Activated naive CD4-positive, alpha-beta T cell treated with anti-CD3 and anti-CD28 coated beads, Interleukin-2, amount 50 U/mL, for 24 hours (primary cell): ENCODE data around the gene NTMT1.
A peak's percentile ranks its signal among the peaks of the same experiment; 100 is the strongest.

ENCODE experiments used
- H3K27ac Mint-ChIP-seq: one replicate; pipeline ENCODE4 v1.8.0; 2021; ENCODE audit warnings: mild to moderate bottlenecking, mixed read lengths
- H3K27me3 Mint-ChIP-seq: one replicate; pipeline ENCODE4 v1.8.0; 2021; ENCODE audit warnings: mixed read lengths
- H3K36me3 Mint-ChIP-seq: one replicate; pipeline ENCODE4 v1.8.0; 2021; ENCODE audit warnings: mixed read lengths
- H3K4me1 Mint-ChIP-seq: one replicate; pipeline ENCODE4 v1.8.0; 2021; ENCODE audit warnings: mixed read lengths
- H3K4me3 Mint-ChIP-seq: one replicate; pipeline ENCODE4 v1.8.0; 2021; ENCODE audit warnings: mild to moderate bottlenecking, mixed read lengths
- H3K9me3 Mint-ChIP-seq: one replicate; pipeline ENCODE4 v1.8.0; 2021; ENCODE audit warnings: mixed read lengths

The NTMT1 gene

DNA sequence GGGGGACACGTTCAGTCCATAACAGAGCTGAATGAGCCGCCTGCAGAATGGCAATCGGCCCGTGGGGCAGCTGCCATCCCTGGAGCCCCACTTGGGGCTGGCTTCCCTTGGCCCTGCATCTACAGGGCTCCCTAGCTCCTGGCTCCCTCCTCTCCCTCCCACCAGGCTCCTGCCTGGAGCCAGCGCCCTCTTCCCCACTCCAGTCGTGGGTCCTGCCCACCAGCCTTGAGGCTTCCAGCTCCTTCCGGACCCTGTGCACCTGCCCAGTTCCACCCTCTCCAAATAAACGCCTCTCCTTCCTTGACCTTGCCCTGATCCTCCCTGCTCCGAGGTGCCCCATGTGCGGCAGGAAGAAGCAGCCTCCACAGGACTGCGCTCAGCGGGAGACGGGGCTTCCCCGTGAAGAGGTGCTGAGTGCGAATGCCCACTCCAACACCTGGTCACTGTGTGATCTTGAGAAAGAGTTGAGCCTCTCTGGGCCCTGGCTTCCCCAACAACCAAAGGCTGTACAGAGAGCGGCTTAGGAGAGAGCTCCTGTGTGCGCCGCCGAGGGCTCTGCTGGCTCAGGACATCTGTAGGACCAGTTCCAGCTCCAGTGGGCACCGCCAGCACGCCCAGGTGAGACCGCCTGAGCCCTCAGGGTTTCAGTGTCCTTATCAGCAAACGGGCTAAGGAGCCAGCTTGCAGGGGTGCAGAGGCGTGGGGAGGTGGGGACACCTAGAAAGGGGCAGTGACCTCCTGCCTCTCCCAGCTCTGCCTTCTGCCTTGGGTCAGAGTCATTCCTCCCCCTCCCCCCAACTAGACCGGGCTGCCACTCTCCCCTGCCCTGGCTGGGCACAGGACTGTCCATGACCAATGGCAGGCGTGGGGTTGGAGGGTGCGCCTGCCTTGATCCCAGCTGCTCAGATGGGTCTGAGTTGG is 17.1 kb upstream of the NTMT1 start:
- no peaks in the 10 kb centered on the region for H3K9me3 Mint-ChIP-seq
- H3K4me3 Mint-ChIP-seq: no peak overlapping the region
- H3K27me3 Mint-ChIP-seq: no peaks in the 10 kb centered on the region
- peaks cover 45% of the 10 kb centered on the region for H3K4me1 Mint-ChIP-seq
- no peak overlapping the region for H3K27ac Mint-ChIP-seq
- no peaks in the 10 kb centered on the region for H3K36me3 Mint-ChIP-seq

DNA sequence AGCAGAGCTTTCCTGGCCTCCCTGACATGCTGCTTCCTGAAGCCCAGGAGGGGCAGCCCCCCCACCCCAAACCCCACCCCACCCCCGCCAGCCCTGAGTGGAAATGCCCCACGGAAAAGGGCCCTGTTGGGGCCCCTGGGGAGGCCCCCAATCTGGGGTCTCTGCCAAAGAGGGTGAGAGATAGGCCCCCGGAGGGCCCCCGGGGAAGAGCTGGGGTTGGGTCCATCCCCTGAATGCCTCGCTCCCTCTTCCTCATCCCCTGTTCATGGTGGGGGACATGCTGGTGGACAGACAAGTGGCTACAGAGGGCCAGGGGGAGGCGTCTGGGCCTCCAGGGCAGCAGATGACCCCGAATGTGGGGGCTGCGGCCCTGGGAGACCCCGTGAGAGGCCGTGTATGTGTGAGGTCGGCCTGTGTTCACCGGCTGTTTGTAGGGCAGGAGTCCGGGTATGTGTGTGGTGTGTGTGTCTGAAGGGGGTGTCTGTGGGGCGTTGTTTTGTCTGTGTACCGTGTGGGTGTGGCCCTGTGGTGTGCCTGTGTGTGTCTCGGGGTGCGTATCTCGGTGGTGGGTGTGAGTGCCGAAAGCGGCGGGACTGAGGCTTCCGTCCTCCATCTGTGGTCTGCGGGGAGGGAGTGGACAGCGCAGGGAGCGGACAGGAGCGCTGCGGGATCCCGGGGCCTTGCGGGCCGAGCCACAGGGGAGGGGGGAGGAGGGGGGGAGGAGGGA is 16.3 kb upstream of the NTMT1 start:
- Mint-ChIP-seq H3K4me3 (peak overlapping the region; percentile 84), H3K27me3 (no peaks in the 10 kb centered on the region), H3K4me1 (peaks cover 40% of the 10 kb centered on the region), H3K27ac (peak overlapping the region; percentile 71), H3K36me3 (no peaks in the 10 kb centered on the region), H3K9me3 (no peaks in the 10 kb centered on the region)

DNA sequence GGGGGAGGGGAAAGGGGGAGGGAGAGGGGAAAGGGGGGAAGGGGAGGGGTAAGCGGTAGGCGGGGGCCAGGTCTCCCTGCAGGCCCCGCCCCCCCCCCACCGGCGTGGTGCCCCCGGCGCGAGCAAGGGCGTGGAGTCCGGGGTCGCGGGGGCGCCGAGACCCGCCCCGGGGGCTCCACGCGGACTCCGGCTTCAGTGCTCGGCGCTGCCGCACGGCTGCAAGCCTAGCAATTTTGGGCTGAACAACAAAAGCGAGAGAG is 15.8 kb upstream of the NTMT1 start:
- H3K4me3 Mint-ChIP-seq: peak overlapping the region; percentile 33
- H3K4me1 Mint-ChIP-seq: peaks cover 37% of the 10 kb centered on the region
- no peak overlapping the region for H3K27ac Mint-ChIP-seq
- no peaks in the 10 kb centered on the region for H3K27me3 Mint-ChIP-seq
- no peaks in the 10 kb centered on the region for H3K36me3 Mint-ChIP-seq
- H3K9me3 Mint-ChIP-seq: no peaks in the 10 kb centered on the region

DNA sequence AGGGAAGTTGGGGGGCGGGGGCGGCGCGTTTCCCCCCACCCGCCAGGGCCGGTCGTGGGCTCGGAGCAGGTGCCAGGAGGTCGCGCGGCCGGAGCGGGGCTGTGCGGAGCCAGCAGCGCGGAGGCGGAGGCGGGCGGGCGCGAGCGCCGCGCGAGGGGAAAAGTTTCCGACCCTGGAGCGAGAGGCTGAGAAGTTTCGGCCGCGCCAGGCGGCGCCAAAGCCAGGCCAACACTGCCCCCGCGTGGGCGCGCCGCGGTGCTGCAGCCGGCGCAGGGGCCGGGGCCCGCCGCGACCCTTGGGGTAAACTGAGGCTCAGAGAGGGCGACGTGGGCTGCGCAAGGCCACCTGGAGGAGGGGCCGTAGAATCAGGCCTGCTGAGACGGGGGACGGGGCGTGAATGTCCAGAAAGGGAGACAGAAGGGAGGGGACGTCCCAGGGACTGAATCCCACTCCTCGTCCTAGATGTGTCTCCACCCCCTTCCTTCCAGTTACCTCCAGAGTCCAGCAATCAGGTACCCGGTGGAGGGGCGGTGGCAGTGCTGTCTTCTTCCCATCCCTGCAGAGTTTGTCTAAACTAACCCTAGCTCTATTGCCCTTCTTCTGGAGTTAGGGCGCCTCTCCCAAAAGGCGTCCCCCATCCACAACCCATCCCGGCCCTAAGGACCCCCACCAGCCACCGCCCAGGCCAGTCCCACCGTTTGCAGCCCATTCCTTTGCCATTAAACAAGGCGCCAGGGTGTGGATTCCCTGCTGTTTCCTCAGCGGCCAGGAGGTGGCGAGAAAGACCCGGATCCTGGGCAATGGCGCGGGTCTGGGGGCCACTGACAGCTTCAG is 15.3 kb upstream of the NTMT1 start:
- Mint-ChIP-seq H3K9me3 (no peaks in the 10 kb centered on the region), H3K4me3 (peak overlapping the region; percentile 76), H3K4me1 (peaks cover 37% of the 10 kb centered on the region)

DNA sequence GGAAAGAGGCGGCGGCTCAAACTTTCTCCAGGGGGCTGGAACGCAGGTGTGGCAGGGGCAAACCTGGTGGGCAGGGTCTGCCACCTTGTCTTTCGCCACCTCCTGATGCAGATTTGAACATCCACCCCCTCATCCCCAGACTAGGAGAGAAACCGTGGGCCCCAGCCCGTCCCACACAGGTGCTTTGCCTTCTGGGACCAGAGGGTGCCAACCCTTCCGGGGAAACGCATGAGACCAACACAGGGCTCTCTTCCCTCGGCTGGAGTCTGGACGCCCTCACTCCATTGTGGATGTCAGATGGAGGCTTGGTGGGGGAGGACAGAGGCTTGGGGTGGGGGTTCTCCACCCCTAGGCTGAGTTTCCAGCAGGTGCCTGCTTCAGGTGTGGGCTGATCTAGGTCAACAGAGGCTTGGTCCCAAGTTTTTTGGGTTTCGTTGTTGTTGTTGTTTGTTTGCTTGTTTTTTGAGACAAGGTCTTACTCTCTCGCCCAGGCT is 14.6 kb upstream of the NTMT1 start:
- Mint-ChIP-seq H3K36me3 (no peaks in the 10 kb centered on the region), H3K27ac (no peak overlapping the region), H3K27me3 (no peaks in the 10 kb centered on the region), H3K9me3 (no peaks in the 10 kb centered on the region), H3K4me3 (peak overlapping the region; percentile 76), H3K4me1 (peaks cover 30% of the 10 kb centered on the region)

More for the DNA sequence above, 15.3 kb upstream of the NTMT1 start:
- no peaks in the 10 kb centered on the region for H3K27me3 Mint-ChIP-seq
- H3K36me3 Mint-ChIP-seq: no peaks in the 10 kb centered on the region
- H3K27ac Mint-ChIP-seq: no peak overlapping the region

DNA sequence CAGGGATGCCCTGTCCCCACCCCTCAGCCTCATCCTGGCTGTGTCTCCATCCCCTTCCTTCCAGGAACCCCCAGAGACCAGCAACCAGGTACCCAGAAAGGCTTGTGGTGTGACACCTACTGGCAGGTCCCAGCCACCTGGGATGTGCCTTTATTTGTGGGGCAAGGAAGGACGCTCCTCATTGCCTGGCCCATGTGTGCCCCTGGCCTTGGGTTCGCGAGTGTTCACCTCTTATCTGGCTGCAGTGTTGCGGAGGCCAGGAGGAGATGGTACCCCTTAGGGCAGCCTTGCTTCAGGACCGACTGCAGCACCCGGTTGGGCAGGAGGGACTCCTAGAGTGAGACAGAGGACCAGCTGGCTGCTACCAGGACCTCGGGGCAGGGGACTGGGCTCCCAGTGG is 13.8 kb upstream of the NTMT1 start:
- Mint-ChIP-seq H3K27ac (no peak overlapping the region), H3K4me3 (no peak overlapping the region), H3K27me3 (no peaks in the 10 kb centered on the region)

DNA sequence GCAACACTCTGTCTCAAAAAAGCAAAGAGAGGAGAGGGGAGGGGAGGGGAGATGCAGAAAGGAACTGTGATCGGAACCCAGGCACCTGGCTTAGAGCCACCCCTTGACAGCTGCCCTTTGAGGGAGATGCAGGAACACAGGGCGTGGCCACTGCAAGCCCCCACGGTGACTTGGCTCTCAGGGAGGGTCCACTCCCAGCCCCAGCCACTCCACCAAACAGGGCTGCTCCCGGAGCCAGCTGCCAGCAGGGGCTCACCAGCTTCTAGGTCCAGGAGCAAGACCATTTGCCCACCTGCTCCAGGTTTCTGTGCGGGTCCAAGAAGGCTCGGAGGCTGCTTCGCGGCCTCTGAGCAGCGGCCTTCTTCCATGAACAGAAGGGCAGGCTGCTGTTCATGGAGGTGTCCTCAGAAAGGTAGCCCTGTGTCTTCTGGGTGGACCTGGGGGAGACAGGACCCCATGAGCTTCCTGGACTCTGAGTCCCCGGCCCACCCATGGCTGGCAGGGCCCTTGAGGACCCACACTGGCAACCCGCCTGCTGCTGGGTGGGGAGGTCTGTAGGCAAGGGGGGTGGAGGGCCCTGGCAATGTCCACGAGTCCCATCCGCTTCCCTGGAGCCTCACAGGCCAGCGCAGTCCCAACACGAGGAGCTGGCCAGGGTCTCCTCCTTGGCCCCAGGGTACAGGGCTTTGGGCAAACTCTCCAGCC is 13.0 kb upstream of the NTMT1 start:
- Mint-ChIP-seq H3K4me1 (peaks cover 20% of the 10 kb centered on the region), H3K27ac (no peak overlapping the region), H3K36me3 (no peaks in the 10 kb centered on the region), H3K9me3 (no peaks in the 10 kb centered on the region), H3K4me3 (no peak overlapping the region), H3K27me3 (no peaks in the 10 kb centered on the region)

More for the DNA sequence above, 13.8 kb upstream of the NTMT1 start:
- Mint-ChIP-seq H3K36me3 (no peaks in the 10 kb centered on the region), H3K4me1 (peaks cover 27% of the 10 kb centered on the region), H3K9me3 (no peaks in the 10 kb centered on the region)

DNA sequence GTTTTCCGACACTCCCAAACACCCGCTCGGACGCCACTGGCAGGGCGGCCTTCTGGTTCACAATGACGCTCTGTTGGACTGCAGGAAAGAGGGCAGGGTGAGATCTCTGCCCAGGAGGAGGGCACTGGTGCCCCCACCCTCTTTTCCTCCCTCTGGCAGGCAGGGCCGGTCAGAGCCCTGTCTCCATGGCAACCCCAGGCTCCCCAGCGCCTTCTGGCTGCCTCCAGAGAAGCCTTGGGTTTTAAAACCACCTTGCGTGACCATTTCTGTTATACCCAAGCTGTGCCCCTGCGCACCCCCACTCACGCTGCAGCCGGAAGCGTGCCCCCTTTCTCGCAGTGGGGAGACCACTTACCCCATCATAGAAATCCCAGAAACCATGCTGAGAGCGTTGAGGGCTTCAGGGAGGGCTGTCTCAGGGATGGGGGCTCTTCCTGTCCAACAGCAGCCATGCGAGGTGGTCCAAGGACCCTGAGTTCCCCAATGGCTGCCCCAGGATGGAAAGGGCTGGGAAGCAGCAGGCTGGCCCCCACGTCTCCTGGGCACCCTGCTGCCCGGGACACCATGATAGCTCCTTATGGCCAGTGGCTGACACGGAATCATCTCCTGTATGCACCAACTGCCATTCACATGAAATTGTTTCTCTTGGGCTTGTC is 12.3 kb upstream of the NTMT1 start:
- Mint-ChIP-seq H3K27ac (no peak overlapping the region), H3K4me1 (peaks cover 15% of the 10 kb centered on the region), H3K9me3 (no peaks in the 10 kb centered on the region), H3K27me3 (no peaks in the 10 kb centered on the region), H3K4me3 (no peak overlapping the region), H3K36me3 (no peaks in the 10 kb centered on the region)

DNA sequence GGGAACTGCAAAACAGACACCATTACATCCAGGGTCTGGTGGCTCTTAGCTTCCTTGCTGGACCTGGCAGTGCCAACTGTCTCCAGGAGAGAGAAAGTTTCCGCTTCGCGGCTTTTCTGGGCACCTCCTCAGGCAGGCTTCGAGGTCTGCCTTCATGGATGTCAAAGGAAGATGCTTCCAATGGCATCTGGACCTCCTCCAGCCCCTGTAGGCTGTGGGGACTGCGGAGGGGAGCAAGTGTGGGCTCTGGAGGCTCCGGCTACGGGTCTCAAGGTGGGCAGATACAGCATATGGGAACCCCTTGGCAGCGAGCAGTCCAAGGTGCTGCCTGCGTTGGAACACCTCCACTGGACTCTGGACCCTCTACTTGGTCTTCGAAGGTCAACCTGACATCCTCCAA is 11.0 kb upstream of the NTMT1 start:
- H3K27me3 Mint-ChIP-seq: peaks cover 5% of the 10 kb centered on the region
- peaks cover 8% of the 10 kb centered on the region for H3K4me1 Mint-ChIP-seq
- no peaks in the 10 kb centered on the region for H3K36me3 Mint-ChIP-seq
- H3K9me3 Mint-ChIP-seq: no peaks in the 10 kb centered on the region
- no peak overlapping the region for H3K4me3 Mint-ChIP-seq
- H3K27ac Mint-ChIP-seq: no peak overlapping the region

DNA sequence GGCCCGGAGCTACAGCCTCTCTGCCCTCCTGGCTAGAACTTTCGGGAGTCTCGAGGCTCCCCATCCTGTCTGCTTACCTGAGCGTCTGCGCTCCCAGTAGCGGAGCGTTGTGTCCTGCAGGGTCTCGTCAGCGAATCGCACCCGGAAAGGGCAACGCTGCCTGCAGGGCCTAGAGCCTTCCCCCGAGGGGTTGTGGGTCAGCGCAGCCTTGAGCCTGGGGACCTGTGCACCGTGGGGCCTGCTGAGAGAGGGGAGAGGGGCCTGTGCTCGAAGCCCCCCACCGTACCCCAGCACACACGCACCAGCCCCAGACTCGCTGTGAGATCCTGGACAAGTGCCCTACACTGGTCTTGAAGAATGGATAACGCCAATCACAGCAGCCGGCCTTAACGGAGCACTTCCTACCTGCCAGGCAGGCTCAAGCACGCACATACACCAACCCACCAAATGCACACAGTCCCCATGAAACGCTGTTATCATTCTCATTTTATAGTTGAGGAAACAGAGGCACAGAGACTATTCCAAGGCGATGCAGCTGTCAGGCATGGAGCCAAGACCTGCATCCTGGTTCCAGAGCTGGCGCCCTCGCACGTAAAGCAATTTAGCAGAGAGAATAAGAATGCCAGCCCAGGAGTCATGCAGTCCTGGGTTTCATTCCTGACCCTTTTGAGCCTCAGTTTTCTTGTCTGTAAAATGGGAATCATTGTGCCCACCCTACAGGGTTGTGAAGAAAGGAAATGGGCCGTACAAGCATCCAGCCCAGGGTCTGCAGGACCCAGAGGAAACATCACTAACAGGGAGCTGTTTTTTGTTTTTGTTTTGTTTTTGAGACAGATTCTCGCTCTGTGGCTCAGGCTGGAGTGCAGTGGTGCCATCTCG is 10.3 kb upstream of the NTMT1 start:
- no peaks in the 10 kb centered on the region for H3K9me3 Mint-ChIP-seq

DNA sequence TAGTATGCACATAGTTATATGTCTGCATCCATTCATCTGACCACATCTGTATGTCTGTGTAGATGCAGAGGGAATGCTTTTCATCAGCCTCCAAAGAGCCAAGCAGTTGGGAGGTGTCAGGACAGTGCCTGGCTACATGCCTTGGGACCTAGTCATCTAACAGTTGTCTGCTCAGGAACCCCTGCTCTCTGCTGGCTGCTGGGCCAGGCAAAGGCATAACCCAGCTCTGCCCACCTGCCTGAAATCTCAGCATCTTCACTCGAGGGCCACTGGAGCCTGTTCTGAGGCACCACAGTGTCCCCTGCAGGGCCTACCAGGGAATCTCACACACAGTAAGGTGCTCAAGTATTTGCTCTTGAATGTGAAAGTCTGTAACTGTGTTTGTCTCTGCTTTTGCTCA is 8.8 kb upstream of the NTMT1 start:
- no peaks in the 10 kb centered on the region for H3K36me3 Mint-ChIP-seq

More for the DNA sequence above, 10.3 kb upstream of the NTMT1 start:
- Mint-ChIP-seq H3K4me3 (no peak overlapping the region), H3K4me1 (peaks cover 7% of the 10 kb centered on the region), H3K27me3 (peaks cover 5% of the 10 kb centered on the region), H3K27ac (no peak overlapping the region), H3K36me3 (no peaks in the 10 kb centered on the region)

DNA sequence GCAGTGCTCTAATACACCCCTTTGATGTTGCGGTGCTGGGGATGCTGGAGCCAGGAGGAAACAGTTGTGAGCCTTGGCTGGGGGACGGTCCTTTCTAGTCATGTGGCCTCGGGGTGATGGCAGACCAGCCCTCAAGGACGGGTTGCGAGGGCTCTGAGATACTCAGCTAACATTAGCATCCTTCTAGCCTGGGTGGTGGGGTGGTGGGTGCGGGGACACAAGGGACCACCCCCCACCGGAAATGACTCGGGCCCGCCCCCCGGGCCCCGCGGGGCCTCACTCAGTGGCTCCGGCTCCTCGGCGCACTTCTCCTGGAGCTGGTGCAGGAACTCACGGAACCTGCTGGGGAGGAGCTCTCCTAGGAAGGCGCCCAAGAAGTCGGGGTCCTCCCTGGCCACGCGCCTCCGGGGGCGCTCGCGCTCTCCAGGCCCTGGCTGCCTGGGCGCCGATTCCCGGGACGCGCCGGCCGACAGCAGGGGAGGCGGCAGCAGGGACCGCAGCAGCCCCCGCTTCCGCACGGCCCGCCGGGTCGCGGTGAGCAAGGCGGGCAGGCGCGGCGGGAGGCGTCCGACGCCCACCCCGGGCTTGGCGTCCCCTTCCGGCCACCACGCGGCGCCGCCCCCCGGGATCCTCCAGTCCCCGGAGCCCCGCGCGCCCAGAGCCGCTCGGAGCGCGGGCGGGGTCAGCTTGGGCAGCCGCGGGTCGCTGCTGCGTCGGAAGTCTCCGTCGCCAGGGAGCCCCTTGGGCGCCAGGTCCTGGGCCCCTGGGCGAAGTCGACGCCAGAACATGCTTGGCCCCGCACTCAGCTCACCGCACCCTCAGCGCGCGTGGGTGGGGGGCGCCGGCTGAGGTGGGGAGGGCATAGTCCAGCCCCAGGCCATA is 5.9 kb upstream of the NTMT1 start:
- H3K4me1 Mint-ChIP-seq: peaks cover 16% of the 10 kb centered on the region
- H3K4me3 Mint-ChIP-seq: no peak overlapping the region
- H3K27ac Mint-ChIP-seq: no peak overlapping the region
- peaks cover 15% of the 10 kb centered on the region for H3K27me3 Mint-ChIP-seq
- H3K9me3 Mint-ChIP-seq: no peaks in the 10 kb centered on the region
- no peaks in the 10 kb centered on the region for H3K36me3 Mint-ChIP-seq

More for the DNA sequence above, 8.8 kb upstream of the NTMT1 start:
- peaks cover 12% of the 10 kb centered on the region for H3K27me3 Mint-ChIP-seq
- no peaks in the 10 kb centered on the region for H3K4me1 Mint-ChIP-seq
- no peak overlapping the region for H3K27ac Mint-ChIP-seq
- H3K4me3 Mint-ChIP-seq: no peak overlapping the region
- H3K9me3 Mint-ChIP-seq: no peaks in the 10 kb centered on the region

DNA sequence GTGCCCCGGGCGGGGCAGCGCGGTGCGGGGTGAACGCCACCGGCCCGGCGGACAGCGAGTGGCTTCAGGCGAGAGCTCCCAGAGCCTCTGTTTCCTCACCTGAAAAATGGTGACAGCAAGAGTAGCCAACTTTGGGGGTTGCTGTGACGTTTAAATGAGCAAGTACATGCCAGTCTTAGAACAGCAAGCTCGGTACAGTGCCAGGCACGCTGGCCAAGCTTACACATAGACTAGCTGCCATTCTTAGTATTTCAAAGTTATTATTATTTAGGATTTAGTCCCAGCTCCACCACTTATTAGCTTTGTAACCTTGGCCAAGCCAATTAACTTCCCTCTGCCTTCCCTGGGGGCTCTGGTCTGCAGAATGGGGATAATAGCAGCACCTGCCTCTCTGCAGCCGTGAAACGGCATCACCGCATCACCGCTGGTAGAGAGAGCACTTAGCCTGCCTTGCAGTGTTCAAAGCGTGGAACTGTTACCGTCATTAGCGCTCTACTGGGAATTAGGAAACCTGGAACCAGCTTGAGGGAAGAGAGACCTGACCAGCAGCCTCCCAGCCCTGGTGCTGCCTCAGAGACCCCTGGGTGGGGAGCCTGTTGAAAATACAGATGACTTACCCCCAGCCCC is 5.2 kb upstream of the NTMT1 start, which contains the start of gene C9orf50:
Gene C9orf50, minus strand, starts transcription at position 433 of the 627 bp plus-strand sequence. CDS start 527 bp downstream, outside the sequence.
- H3K36me3 Mint-ChIP-seq: no peaks in the 10 kb centered on the region
- H3K27ac Mint-ChIP-seq: no peak within 1 kb of the TSS
- no peaks in the 10 kb centered on the region for H3K9me3 Mint-ChIP-seq
- peaks cover 19% of the 10 kb centered on the region for H3K4me1 Mint-ChIP-seq
- H3K27me3 Mint-ChIP-seq: peaks cover 15% of the 10 kb centered on the region
- peak within 1 kb of the TSS; percentile 51 for H3K4me3 Mint-ChIP-seq
